ENCODE measurements around the gene HM13.

DNA sequence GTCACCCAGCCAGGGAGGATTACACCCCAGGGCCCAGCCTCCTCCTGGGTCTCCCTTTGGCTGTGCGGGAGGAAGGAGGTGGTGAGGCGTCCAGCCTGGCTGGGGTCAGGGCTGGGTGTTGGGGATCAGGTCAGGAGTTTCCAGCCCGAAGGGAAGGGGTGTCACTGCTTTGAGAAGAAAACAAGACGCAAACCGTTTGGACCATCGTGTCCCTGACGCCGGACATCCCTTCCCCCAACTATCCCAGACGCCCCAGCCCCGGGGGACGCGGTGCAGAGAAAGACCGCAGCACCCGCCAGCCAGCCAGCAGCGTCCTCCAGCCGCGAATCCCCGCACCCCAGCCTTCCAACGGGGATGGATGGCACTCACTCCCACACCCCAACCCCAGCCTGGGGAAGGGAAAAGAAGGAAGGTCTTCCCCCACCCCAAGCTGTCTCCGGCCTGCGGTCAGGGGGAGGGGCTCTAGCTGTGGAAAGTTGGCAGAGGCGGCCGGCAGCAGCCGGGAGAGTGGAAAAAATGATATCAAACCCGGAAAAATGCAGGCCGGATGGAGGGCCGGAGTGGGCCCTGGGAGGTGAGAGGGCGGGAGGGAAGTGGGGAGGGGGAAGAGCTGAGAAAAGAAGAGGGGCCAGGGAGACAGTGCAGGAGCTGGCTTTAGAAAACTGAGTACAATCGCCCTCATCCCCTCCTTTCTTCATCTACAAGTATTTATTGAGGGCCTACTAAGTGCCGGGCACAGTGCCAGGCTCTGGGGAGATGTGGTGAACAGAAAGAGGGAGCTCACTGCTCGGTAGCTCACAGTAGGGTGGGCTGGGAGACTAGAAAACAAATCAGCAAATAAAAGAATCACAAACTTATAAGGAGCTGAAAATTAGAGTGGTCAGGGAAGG is 28.5 kb upstream of the HM13 start:
- TF ChIP-seq, protein P1, sequence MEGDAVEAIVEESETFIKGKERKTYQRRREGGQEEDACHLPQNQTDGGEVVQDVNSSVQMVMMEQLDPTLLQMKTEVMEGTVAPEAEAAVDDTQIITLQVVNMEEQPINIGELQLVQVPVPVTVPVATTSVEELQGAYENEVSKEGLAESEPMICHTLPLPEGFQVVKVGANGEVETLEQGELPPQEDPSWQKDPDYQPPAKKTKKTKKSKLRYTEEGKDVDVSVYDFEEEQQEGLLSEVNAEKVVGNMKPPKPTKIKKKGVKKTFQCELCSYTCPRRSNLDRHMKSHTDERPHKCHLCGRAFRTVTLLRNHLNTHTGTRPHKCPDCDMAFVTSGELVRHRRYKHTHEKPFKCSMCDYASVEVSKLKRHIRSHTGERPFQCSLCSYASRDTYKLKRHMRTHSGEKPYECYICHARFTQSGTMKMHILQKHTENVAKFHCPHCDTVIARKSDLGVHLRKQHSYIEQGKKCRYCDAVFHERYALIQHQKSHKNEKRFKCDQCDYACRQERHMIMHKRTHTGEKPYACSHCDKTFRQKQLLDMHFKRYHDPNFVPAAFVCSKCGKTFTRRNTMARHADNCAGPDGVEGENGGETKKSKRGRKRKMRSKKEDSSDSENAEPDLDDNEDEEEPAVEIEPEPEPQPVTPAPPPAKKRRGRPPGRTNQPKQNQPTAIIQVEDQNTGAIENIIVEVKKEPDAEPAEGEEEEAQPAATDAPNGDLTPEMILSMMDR (IDR thresholded peaks at IDR 0.05) = no peak
- TF ChIP-seq POLR2A (IDR thresholded peaks at IDR 0.05) = no peak
